Measurements from ENCODE around the gene C16orf87. TPM values are rescaled to one million over a fixed set of nuclear protein-coding genes. Genes with fewer than 3 reads are reported as not detected.

C16orf87 gene
- total RNA-seq, 1 donor from 2014 or later: 25.0 TPM

DNA sequence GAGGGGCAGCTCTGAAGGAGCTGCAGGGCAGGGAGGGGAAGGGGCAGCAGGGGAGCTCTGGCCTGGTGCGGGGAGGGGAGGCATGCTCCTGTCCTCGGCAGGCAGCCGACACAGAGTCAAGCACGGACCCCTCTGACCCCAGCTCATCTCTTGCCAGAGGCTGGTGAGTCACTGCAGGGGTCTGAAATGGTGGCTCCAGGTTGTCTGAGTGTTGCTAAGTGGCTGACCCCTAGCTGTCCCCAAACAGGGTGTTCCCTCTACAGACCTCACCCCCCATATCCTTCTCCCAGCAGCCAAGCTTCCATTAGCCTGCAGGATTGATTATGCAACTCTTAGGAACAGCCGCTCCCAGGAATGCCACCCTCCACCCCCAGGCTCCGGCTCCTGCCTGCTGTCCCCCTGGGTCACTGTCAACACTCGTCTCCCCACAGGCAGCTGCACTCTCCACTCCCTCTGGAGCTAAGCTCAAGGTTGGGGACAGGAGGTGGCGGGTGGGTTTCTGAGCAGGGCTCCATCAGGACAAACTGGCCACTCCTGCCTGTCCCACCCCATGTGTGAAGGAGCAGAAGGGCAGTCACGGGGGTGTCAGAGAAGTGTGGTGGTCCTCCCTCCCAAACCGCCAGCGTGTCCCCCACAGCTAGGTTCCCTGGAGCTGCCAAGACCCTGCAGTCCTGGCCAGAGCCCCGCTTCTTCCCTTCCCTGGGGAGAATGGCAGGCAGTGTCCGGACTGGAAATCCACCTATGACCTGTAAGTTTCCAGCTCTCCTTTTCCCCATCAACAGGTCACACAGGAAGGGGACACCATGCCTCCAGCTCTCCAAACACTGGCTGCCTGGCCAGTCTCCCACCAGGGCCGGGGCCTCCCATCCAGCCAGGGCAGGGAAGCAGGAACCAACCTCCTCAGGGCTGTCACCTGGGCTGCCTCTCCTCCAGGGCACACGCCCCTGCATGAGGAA lies 83.9 kb downstream of the C16orf87 start:
- no peaks in the 10 kb centered on the region for H3K79me2 ChIP-seq (ENCODE audit: insufficient read depth, low read length)
- Mint-ChIP-seq H3K36me3 (ENCODE audit: low read depth, unreplicated experiment) (no peaks in the 10 kb centered on the region), H3K27ac (ENCODE audit: unreplicated experiment) (no peak overlapping the region), H3K4me1 (ENCODE audit: low read depth, unreplicated experiment) (peaks cover 16% of the 10 kb centered on the region), H3K9me3 (ENCODE audit: unreplicated experiment) (no peaks in the 10 kb centered on the region), H3K4me3 (ENCODE audit: unreplicated experiment) (no peak overlapping the region), H3K27me3 (ENCODE audit: low read depth, unreplicated experiment) (no peaks in the 10 kb centered on the region)
- no peaks in the 10 kb centered on the region for H3K4me1 ChIP-seq (ENCODE audit: insufficient read depth, low read length)
- H4K20me1 ChIP-seq (ENCODE audit: insufficient read depth, low read length): no peaks in the 10 kb centered on the region
- no peak overlapping the region for H3K4me2 ChIP-seq (ENCODE audit: low read length)
- no peak overlapping the region for H3K9ac ChIP-seq (ENCODE audit: low read length)
- no peak overlapping the region for H3K27ac ChIP-seq (ENCODE audit: low read depth, low read length)
- H2AFZ ChIP-seq (ENCODE audit: low read depth, low read length): no peak overlapping the region
- H3K36me3 ChIP-seq (ENCODE audit: insufficient read depth, low read length): no peaks in the 10 kb centered on the region
- TF ChIP-seq CTCF (IDR thresholded peaks at IDR 0.05; ENCODE audit: insufficient read depth, low read depth, low read length): no peak
- no peak for TF ChIP-seq EZH2 (IDR thresholded peaks at IDR 0.05; ENCODE audit: insufficient read depth, low read length)
- no peaks in the 10 kb centered on the region for H3K9me3 ChIP-seq (ENCODE audit: insufficient read depth, low read depth, low read length)
- DNase-seq (ENCODE audit: low read depth) (no peak), FAIRE-seq (no peak)
- H3K4me3 ChIP-seq (ENCODE audit: insufficient read depth, low read depth, low read length): no peak overlapping the region
- no peaks in the 10 kb centered on the region for H3K27me3 ChIP-seq (ENCODE audit: insufficient read depth, low read length)

Other genes starting within 250 kb of the C16orf87 start
- gene SHCBP1, start 209.8 kb downstream of the C16orf87 start, total RNA-seq: 2.1 and 3.4 TPM in 2 replicates
- gene VPS35, start 142.0 kb downstream of the C16orf87 start, total RNA-seq: 135 and 137 TPM in 2 replicates
- gene ORC6, start 141.5 kb downstream of the C16orf87 start, total RNA-seq: 11.4 and 16.9 TPM in 2 replicates
- 0.82 and 1.3 TPM in 2 replicates for gene MYLK3, start 82.8 kb downstream of the C16orf87 start, total RNA-seq
- 70.2 and 75.7 TPM in 2 replicates for gene GPT2, start 53.2 kb upstream of the C16orf87 start, total RNA-seq
- 65.9 and 76.1 TPM in 2 replicates for gene DNAJA2, start 142.5 kb upstream of the C16orf87 start, total RNA-seq

Measured in astrocyte (in vitro differentiated cells and primary cell).